Measurements from ENCODE around the gene ABRAXAS1. TPM values are rescaled to one million over a fixed set of nuclear protein-coding genes. Genes with fewer than 3 reads are reported as not detected.

ABRAXAS1 gene
- total and polyA plus RNA-seq, 9 donors, result 24.1 to 48.5 (median 35.0) TPM

DNA sequence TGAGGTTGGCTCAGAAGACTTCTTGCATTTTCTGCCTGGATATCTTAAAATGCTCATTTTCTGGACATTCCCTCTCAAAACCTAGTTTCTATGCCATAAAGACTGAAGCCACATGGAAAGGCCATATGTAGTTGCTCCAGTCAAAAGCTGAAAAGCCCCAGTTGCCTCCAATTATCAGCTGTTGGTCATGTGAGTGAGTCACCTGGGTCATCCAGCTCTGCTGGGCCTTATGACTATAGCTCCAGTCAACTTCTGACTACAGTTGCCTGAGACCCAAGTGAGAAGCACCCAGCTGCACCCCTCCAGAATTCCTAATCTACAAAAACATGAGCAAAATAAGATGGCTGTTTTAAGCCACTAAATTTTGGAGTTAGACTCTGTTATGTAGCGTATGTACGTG, 71.2 kb downstream of the ABRAXAS1 start:
- no peaks in the 10 kb centered on the region for H3K27me3 ChIP-seq (ENCODE audit: control insufficient read depth, insufficient read depth, low read length)
- WGBS (ENCODE audit: insufficient coverage), result no CpG with 5 or more reads among the region's 2 CpGs
- no peak overlapping the region for H3K4me3 ChIP-seq (ENCODE audit: low read length)
- H3K9me3 ChIP-seq (replicated peaks; ENCODE audit: control insufficient read depth, low read depth, low read length), result no peaks in the 10 kb centered on the region
- peaks cover 25% of the 10 kb centered on the region for H3K36me3 ChIP-seq (ENCODE audit: control insufficient read depth, insufficient read depth, low read length)
- DNase-seq, result no peak
- H3K27ac ChIP-seq (ENCODE audit: low read length), result no peak overlapping the region
- H3K4me1 ChIP-seq (ENCODE audit: control insufficient read depth, insufficient read depth, low read length), result no peaks in the 10 kb centered on the region

Other genes starting within 250 kb of the ABRAXAS1 start
- 9.5 TPM for gene COQ2, start 200.3 kb downstream of the ABRAXAS1 start, total RNA-seq
- gene COQ2, start 200.3 kb downstream of the ABRAXAS1 start, polyA plus RNA-seq (ENCODE audit: insufficient read depth in 1 of 8, insufficient read length in 8 of 8, low replicate concordance in 1 of 8), result 10 to 100 TPM in 2 of 8 donors, 1 to 10 TPM in 6; 7.7 to 12.2 (median 9.2) TPM
- gene HPSE, start 150.3 kb downstream of the ABRAXAS1 start, total RNA-seq, result 0.18 TPM
- gene HPSE, start 150.3 kb downstream of the ABRAXAS1 start, polyA plus RNA-seq (ENCODE audit: insufficient read depth in 1 of 8, insufficient read length in 8 of 8, low replicate concordance in 1 of 8), result 1 to 10 TPM in 1 of 8 donors, under 1 TPM in 7; 0.26 to 1.1 (median 0.57) TPM
- gene HELQ, start 29.3 kb downstream of the ABRAXAS1 start, total RNA-seq, result 18.0 TPM
- 10 to 100 TPM; 13.7 to 19.7 (median 14.8) TPM for gene HELQ, start 29.3 kb downstream of the ABRAXAS1 start, polyA plus RNA-seq (ENCODE audit: insufficient read depth in 1 of 8, insufficient read length in 8 of 8, low replicate concordance in 1 of 8)
- gene MRPS18C, start 29.0 kb downstream of the ABRAXAS1 start, total RNA-seq, result 44.7 TPM
- 10 to 100 TPM; 42.9 to 61.5 (median 49.4) TPM for gene MRPS18C, start 29.0 kb downstream of the ABRAXAS1 start, polyA plus RNA-seq (ENCODE audit: insufficient read depth in 1 of 8, insufficient read length in 8 of 8, low replicate concordance in 1 of 8)
- gene GPAT3, start 51.0 kb upstream of the ABRAXAS1 start, total RNA-seq, result 16.3 TPM
- gene GPAT3, start 51.0 kb upstream of the ABRAXAS1 start, polyA plus RNA-seq (ENCODE audit: insufficient read depth in 1 of 8, insufficient read length in 8 of 8, low replicate concordance in 1 of 8), result 10 to 100 TPM; 14.7 to 32.6 (median 18.9) TPM